SJSA1 (cell line): ENCODE data around the gene OR2Z1. TPM values are rescaled to one million over a fixed set of nuclear protein-coding genes. Genes with fewer than 3 reads are reported as not detected.
"Not testable (repeated sequence)": the region's sequence is repeated elsewhere in the genome, so short reads cannot be mapped to it uniquely, and the experiment has no call there.

Experiments
- DNase-seq, 2 experiments: peaks; one replicate each; pipeline ENCODE4 v3.0.0-alpha.2; 2015 to 2020; ENCODE audit warnings: low spot score in 2 of 2, low read depth in 1 of 2
- H3K27ac ChIP-seq: fragments of 250-450 bp; sonication (Bioruptor Pico); 2 replicates; pipeline ENCODE4 v1.5.1; 2020; ENCODE audit warnings: mild to moderate bottlenecking, moderate library complexity
- H3K27me3 ChIP-seq: fragments of 250-450 bp; sonication (Bioruptor Pico); replicated peaks from 2 replicates; pipeline ENCODE4 v1.5.1; 2020; ENCODE audit warnings: mild to moderate bottlenecking, moderate library complexity
- H3K36me3 ChIP-seq: fragments of 250-450 bp; sonication (Bioruptor Pico); 2 replicates; pipeline ENCODE4 v1.5.1; 2020; ENCODE audit warnings: mild to moderate bottlenecking
- H3K4me1 ChIP-seq: fragments of 250-450 bp; sonication (Bioruptor Pico); replicated peaks from 2 replicates; pipeline ENCODE4 v1.6.1; 2021; ENCODE audit warnings: mild to moderate bottlenecking
- H3K4me3 ChIP-seq: fragments of 250-450 bp; sonication (Bioruptor Pico); 2 replicates; pipeline ENCODE4 v1.5.1; 2020; ENCODE audit warnings: mild to moderate bottlenecking
- H3K9me3 ChIP-seq: fragments of 250-450 bp; sonication (Bioruptor Pico); replicated peaks from 2 replicates; pipeline ENCODE4 v1.5.1; 2020; ENCODE audit warnings: mild to moderate bottlenecking
- total RNA-seq: library from RNA; depleted of rRNA; stranded (reverse); fragments of >200 nt; shearing (Covaris generic); gene quantifications from 2 replicates; pipeline ENCODE4 v1.2.3, GENCODE V29; 2014; rRNA removed

Gene OR2Z1
- total RNA-seq, 1 experiment from 2014 or later = not detected

DNA sequence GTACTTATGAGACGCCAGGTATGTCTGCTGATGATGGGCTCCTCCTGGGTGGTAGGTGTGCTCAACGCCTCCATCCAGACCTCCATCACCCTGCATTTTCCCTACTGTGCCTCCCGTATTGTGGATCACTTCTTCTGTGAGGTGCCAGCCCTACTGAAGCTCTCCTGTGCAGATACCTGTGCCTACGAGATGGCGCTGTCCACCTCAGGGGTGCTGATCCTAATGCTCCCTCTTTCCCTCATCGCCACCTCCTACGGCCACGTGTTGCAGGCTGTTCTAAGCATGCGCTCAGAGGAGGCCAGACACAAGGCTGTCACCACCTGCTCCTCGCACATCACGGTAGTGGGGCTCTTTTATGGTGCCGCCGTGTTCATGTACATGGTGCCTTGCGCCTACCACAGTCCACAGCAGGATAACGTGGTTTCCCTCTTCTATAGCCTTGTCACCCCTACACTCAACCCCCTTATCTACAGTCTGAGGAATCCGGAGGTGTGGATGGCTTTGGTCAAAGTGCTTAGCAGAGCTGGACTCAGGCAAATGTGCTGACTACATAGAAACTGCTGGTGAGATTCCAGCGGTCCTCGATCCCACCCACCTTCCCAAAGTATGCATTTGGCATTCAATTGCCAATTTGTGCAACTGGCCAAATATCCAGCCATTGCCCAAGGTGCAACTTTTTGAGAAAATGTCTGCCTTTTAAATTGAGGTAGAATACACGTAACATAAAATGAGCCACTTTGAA lies 10.2 kb downstream of the OR2Z1 start:
- peak in 1 of 2 experiments; percentile 23 for DNase-seq
- Histone ChIP-seq H3K4me3 (no peak overlapping the region), H3K27ac (no peak overlapping the region), H3K27me3 (no peaks in the 10 kb centered on the region), H3K9me3 (no peaks in the 10 kb centered on the region), H3K4me1 (no peaks in the 10 kb centered on the region), H3K36me3 (no peaks in the 10 kb centered on the region)

DNA sequence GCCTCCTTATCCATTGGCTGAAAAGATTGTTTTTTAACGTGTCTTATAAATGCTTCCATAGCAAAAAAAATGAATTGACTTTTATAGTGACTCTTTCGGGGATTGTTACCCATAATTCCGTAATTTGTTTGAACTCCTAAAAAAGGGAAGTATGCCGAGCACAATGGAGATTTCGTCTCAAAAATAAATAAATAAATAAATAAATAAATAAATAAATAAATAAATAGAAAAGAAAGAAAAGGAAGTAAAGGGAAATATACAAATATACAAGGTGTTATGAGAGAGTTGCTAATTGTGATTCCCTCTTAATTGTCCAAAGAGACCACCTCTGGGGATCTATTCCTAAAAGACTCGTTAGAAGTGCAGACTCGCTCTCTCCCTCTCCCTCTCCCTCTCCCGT lies 16.9 kb downstream of the OR2Z1 start:
- Histone ChIP-seq H3K27me3 (no peaks in the 10 kb centered on the region), H3K4me1 (no peaks in the 10 kb centered on the region), H3K27ac (no peak overlapping the region), H3K4me3 (no peak overlapping the region), H3K9me3 (no peaks in the 10 kb centered on the region), H3K36me3 (no peaks in the 10 kb centered on the region)
- DNase-seq = no peak

DNA sequence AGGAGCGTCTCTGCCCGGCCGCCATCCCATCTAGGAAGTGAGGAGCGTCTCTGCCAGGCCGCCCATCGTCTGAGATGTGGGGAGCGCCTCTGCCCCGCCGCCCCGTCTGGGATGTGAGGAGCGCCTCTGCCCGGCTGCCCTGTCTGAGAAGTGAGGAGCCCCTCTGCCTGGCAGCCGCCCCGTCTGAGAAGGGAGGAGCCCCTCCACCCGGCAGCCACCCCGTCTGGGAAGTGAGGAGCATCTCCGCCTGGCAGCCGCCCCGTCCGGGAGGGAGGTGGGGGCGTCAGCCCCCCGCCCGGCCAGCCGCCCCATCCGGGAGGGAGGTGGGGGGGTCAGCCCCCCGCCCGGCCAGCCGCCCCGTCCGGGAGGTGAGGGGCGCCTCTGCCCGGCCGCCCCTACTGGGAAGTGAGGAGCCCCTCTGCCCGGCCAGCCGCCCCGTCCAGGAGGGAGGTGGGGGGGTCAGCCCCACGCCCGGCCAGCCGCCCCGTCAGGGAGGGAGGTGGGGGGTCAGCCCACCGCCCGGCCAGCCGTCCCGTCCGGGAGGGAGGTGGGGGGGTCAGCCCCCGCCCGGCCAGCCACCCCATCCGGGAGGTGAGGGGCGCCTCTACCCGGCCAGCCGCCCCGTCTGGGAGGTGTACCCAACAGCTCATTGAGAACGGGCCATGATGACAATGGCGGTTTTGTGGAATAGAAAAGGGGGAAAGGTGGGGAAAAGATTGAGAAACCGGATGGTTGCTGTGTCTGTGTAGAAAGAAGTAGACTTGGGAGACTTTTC lies 18.0 kb downstream of the OR2Z1 start:
- not testable (repeated sequence) for H3K36me3 ChIP-seq, H3K4me1 ChIP-seq, H3K9me3 ChIP-seq, H3K4me3 ChIP-seq, H3K27me3 ChIP-seq, H3K27ac ChIP-seq
- DNase-seq = peak in 1 of 2 experiments; percentile 26

DNA sequence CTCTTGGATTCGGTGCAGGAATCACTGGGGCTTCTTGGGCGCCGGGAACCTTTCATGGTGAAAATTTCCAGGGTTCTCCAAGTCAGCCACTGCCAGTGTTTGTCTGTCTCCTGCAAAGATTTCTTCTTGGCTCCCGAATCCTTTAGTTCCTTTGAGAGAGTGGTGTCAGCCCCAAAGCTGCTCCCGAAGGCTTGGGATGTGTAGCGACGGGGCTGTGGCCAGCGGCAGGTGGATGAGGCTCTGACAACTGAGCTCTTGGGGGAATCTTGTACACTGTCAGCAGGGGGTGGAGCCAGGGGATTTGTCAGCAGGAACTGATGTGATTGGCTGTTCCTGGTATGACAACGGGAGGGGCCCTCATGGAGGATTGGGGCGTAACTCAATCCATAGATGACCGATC lies 45.8 kb downstream of the OR2Z1 start:
- not testable (repeated sequence) for H3K27ac ChIP-seq, H3K4me1 ChIP-seq, H3K4me3 ChIP-seq, H3K27me3 ChIP-seq, H3K36me3 ChIP-seq, H3K9me3 ChIP-seq, DNase-seq

DNA sequence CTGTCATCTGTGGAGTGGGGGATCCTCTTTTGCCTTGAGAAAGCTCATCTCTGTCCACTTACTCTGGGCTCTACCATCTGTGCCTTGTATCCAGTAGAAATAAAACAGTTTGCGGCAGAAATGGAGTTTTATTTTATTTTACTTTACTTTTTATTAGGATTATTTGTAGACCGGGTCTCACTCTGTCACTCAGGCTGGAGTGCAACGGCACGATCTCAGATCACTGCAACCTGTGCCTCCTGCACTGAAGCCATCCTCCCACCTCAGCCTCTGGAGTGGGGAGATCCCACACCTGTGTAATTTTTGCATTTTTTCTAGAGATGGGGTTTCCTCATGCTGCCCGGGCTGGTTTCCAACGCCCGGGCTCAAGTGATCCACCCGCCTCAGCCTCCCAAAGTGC lies 47.8 kb downstream of the OR2Z1 start:
- H3K4me3 ChIP-seq, H3K4me1 ChIP-seq, H3K36me3 ChIP-seq, H3K27ac ChIP-seq, DNase-seq, H3K9me3 ChIP-seq, H3K27me3 ChIP-seq: not testable (repeated sequence)

DNA sequence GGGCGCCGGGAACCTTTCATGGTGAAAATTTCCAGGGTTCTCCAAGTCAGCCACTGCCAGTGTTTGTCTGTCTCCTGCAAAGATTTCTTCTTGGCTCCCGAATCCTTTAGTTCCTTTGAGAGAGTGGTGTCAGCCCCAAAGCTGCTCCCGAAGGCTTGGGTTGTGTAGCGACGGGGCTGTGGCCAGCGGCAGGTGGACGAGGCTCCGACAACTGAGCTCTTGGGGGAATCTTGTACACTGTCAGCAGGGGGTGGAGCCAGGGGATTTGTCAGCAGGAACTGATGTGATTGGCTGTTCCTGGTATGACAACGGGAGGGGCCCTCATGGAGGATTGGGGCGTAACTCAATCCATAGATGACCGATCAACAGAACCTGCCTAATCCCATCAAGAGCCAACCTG lies 52.2 kb downstream of the OR2Z1 start:
- H3K27me3 ChIP-seq, H3K36me3 ChIP-seq, H3K27ac ChIP-seq, H3K4me3 ChIP-seq, H3K9me3 ChIP-seq, H3K4me1 ChIP-seq, DNase-seq: not testable (repeated sequence)

Other genes starting within 250 kb of the OR2Z1 start
- gene PRAM1, start 219.0 kb upstream of the OR2Z1 start, total RNA-seq = not detected in 2 replicates
- 0.25 and 5.4 TPM in 2 replicates for gene ZNF414, start 207.5 kb upstream of the OR2Z1 start, total RNA-seq
- gene MYO1F, start 144.2 kb upstream of the OR2Z1 start, total RNA-seq = 0.37 and 0.94 TPM in 2 replicates
- 6.0 and 6.3 TPM in 2 replicates for gene ADAMTS10, start 110.9 kb upstream of the OR2Z1 start, total RNA-seq
- not detected in 2 replicates for gene NFILZ, start 91.0 kb upstream of the OR2Z1 start, total RNA-seq
- not detected in 2 replicates for gene ACTL9, start 22.8 kb upstream of the OR2Z1 start, total RNA-seq
- 16.2 and 30.2 TPM in 2 replicates for gene ZNF558, start 110.7 kb downstream of the OR2Z1 start, total RNA-seq
- not detected in 2 replicates for gene MBD3L1, start 110.7 kb downstream of the OR2Z1 start, total RNA-seq